Measurements from ENCODE around the gene HSD17B1. TPM values are rescaled to one million over a fixed set of nuclear protein-coding genes. Genes with fewer than 3 reads are reported as not detected.

Gene HSD17B1
- total and polyA plus RNA-seq, 12 donors, result 0.50 to 2.6 (median 0.89) TPM

- Histone ChIP-seq H3K4me3 (no peak overlapping the region), H3K4me1 (peaks cover 5 to 24% (median 15%) of the 10 kb centered on the region in 9 donors), H3K9me3 (no peaks in the 10 kb centered on the region), H3K27me3 (peaks cover 0 to 13% (median 0%) of the 10 kb centered on the region in 7 donors), H3K36me3 (peaks cover 0 to 35% (median 15%) of the 10 kb centered on the region in 9 donors), H3K27ac (peak overlapping the region in 2 of 10 donors; percentile 48 to 69)
- DNase-seq, result no peak
- intact Hi-C loops (cut with DNase I), result no loop called here
- WGBS, 2 donors, result 84 to 87% methylated on average over 23 of the region's 23 CpGs
- no peak for TF ChIP-seq CTCF (IDR thresholded peaks at IDR 0.05)
- ATAC-seq, result peak in 5 of 8 donors; percentile 5 to 34 (median 13)
Observed at GRCh38 chr17:42547001-42547461, 5.7 kb upstream of the HSD17B1 start.

- Histone ChIP-seq H3K36me3 (peaks cover 0 to 28% (median 8%) of the 10 kb centered on the region in 9 donors), H3K27me3 (peaks cover 0 to 13% (median 0%) of the 10 kb centered on the region in 7 donors), H3K4me3 (peak overlapping the region in 4 of 10 donors; percentile 17 to 38 (median 32)), H3K27ac (peak overlapping the region in 4 of 10 donors; percentile 4 to 69 (median 44)), H3K4me1 (peaks cover 5 to 26% (median 15%) of the 10 kb centered on the region in 9 donors), H3K9me3 (no peaks in the 10 kb centered on the region)
- TF ChIP-seq CTCF (IDR thresholded peaks at IDR 0.05), result no peak
- intact Hi-C loops (cut with DNase I), result no loop called here
- ATAC-seq (peak; percentile 26 to 79 (median 68)), DNase-seq (peak in 1 of 2 donors; percentile 51)
- WGBS, 2 donors, result 59 to 69% methylated on average over 14 of the region's 14 CpGs
Observed at GRCh38 chr17:42547698-42548069, 5.0 kb upstream of the HSD17B1 start.

- intact Hi-C loops (cut with DNase I), result no loop called here
- H3K4me3 ChIP-seq, result peak overlapping the region in 8 of 10 donors; percentile 8 to 46 (median 33)
- peaks cover 0 to 25% (median 4%) of the 10 kb centered on the region in 9 donors for H3K36me3 ChIP-seq
- TF ChIP-seq CTCF (IDR thresholded peaks at IDR 0.05), result peak in 5 of 9 donors; percentile 17 to 41 (median 37)
- peaks cover 0 to 13% (median 0%) of the 10 kb centered on the region in 7 donors for H3K27me3 ChIP-seq
- DNase-seq, result peak in 1 of 2 donors; percentile 62
- ATAC-seq, result peak; percentile 13 to 50 (median 38)
- WGBS, 2 donors, result 17 to 23% methylated on average over 71 to 73 of the region's 74 CpGs
- H3K4me1 ChIP-seq, result peaks cover 5 to 31% (median 19%) of the 10 kb centered on the region in 9 donors
- no peaks in the 10 kb centered on the region for H3K9me3 ChIP-seq
- peak overlapping the region in 4 of 10 donors; percentile 4 to 69 (median 44) for H3K27ac ChIP-seq
Observed at GRCh38 chr17:42548070-42548837, 4.5 kb upstream of the HSD17B1 start.

- ATAC-seq, result no peak
- Histone ChIP-seq H3K27me3 (peaks cover 0 to 13% (median 0%) of the 10 kb centered on the region in 7 donors), H3K9me3 (no peaks in the 10 kb centered on the region), H3K27ac (no peak overlapping the region), H3K4me3 (no peak overlapping the region), H3K4me1 (peaks cover 10 to 40% (median 28%) of the 10 kb centered on the region in 9 donors), H3K36me3 (peaks cover 0 to 18% (median under 1%) of the 10 kb centered on the region in 9 donors)
- 83 to 84% methylated on average over 14 of the region's 14 CpGs for WGBS, 2 donors
- intact Hi-C loops (cut with DNase I), result no loop called here
- TF ChIP-seq CTCF (IDR thresholded peaks at IDR 0.05), result no peak
- DNase-seq, result no peak
Observed at GRCh38 chr17:42548993-42549755, 3.5 kb upstream of the HSD17B1 start.

All from heart right ventricle (tissue), 16 donors.